K562 (cell line): Measurements from ENCODE around the gene PHF21B. TPM values are rescaled to one million over a fixed set of nuclear protein-coding genes. Genes with fewer than 3 reads are reported as not detected.

Experiments
- ATAC-seq: fragments of 200-7000 bp; cut with Tn5 transposase; 3 replicates; pipeline ENCODE4 v1.9.1; 2020; ENCODE audit warnings: moderate library complexity
- BruUV-seq: library from RNA; stranded (reverse); fragments of 400-500 nt; replicated peaks from 2 replicates; lab custom pipeline; 2021; lab: Mats Ljungman, UMichigan
- CTCF ChIA-PET: fragments of 300-600 bp; formaldehyde crosslinking; extraction: SDS; loops from one replicate; lab custom pipeline; 2021; ENCODE audit warnings: low intra/inter-chr PET ratio; lab: Yijun Ruan, JAX
- POLR2A ChIA-PET: fragments of 300-600, 350-650 bp; sonication (Branson Sonifier 250); formaldehyde crosslinking; extraction: SDS; loops from one replicate; lab custom pipeline; 2021; ENCODE audit warnings: antibody characterized with exemption, inconsistent platforms; lab: Yijun Ruan, JAX
- DNase-seq, 4 experiments: peaks; one replicate each; pipeline versions ENCODE4 v3.0.0 to v3.0.0-alpha.2; 2011 to 2018; ENCODE audit warnings: low spot score in 3 of 4, mixed read lengths in 3 of 4; ENCODE audit errors: extremely low read depth in 1 of 4
- FAIRE-seq: peaks from 2 replicates; lab custom pipeline; 2011; peaks lifted over from hg19 to GRCh38; lab: Jason Lieb, UNC
- H2AFZ ChIP-seq: 2 replicates; pipeline ENCODE4 v1.6.0; 2011; ENCODE audit warnings: low read depth, low read length, control low read depth, inconsistent platforms
- H3K27ac ChIP-seq: fragments of 200-600 bp; 3 replicates; pipeline ENCODE4 v1.8.0; 2011; ENCODE audit warnings: low read depth, mild to moderate bottlenecking, control low read depth, inconsistent platforms, low read length, moderate library complexity, mixed read lengths; ENCODE audit errors: extremely low read depth
- H3K27me3 ChIP-seq, 2 experiments: fragments of 300-600 bp in 1 of 2; 2 replicates in 1 of 2; 3 replicates in 1 of 2; pipeline versions ENCODE4 v1.6.0 to v1.8.0; 2011; ENCODE audit warnings: inconsistent platforms in 2 of 2, low read length in 2 of 2, mild to moderate bottlenecking in 1 of 2, mixed read lengths in 1 of 2, moderate library complexity in 1 of 2; ENCODE audit not compliant: control insufficient read depth in 2 of 2, insufficient read depth in 2 of 2
- H3K36me3 ChIP-seq: fragments of 300-600 bp; 3 replicates; pipeline ENCODE4 v1.8.0; 2011; ENCODE audit warnings: mild to moderate bottlenecking, low read length, inconsistent platforms; ENCODE audit not compliant: control insufficient read depth, insufficient read depth
- H3K4me1 ChIP-seq, 2 experiments: fragments of 200-600 bp in 1 of 2; replicated peaks in 1 of 2; 2 replicates in 1 of 2; 3 replicates in 1 of 2; pipeline versions ENCODE4 v1.5.1 to v1.8.0; 2011; ENCODE audit warnings: inconsistent platforms in 2 of 2, low read length in 2 of 2, mild to moderate bottlenecking in 1 of 2, mixed read lengths in 1 of 2, moderate library complexity in 1 of 2; ENCODE audit not compliant: control insufficient read depth in 2 of 2, insufficient read depth in 2 of 2
- H3K4me2 ChIP-seq: 2 replicates; pipeline ENCODE4 v1.6.1; 2011; ENCODE audit warnings: low read length, control low read depth, inconsistent platforms, mixed read lengths; ENCODE audit not compliant: insufficient read depth
- H3K4me3 ChIP-seq: fragments of 200-600 bp; sonication (generic), shearing (Covaris generic); 2 replicates; pipeline ENCODE4 v1.5.1; 2016; ENCODE audit warnings: control low read depth, inconsistent platforms
- H3K79me2 ChIP-seq: fragments of 200-600 bp; 3 replicates; pipeline ENCODE4 v1.8.0; 2011; ENCODE audit warnings: low read length, inconsistent platforms; ENCODE audit not compliant: control insufficient read depth, insufficient read depth
- H3K9ac ChIP-seq, 2 experiments: 2 replicates each; pipeline versions ENCODE4 v1.6.0 to v1.6.1; 2011; ENCODE audit warnings: low read depth in 2 of 2, low read length in 2 of 2, control low read depth in 1 of 2, inconsistent platforms in 1 of 2, mild to moderate bottlenecking in 1 of 2, mixed read lengths in 1 of 2; ENCODE audit not compliant: insufficient read depth in 1 of 2
- H3K9me1 ChIP-seq: one replicate; pipeline ENCODE4 v1.6.0; 2011; ENCODE audit warnings: inconsistent platforms, mild to moderate bottlenecking, low read length, moderate library complexity; ENCODE audit not compliant: control insufficient read depth, insufficient read depth
- H3K9me3 ChIP-seq: replicated peaks from 2 replicates; pipeline ENCODE4 v1.5.1; 2011; ENCODE audit warnings: low read depth, low read length, inconsistent platforms; ENCODE audit not compliant: control insufficient read depth, insufficient read depth
- H4K20me1 ChIP-seq: replicated peaks from 2 replicates; pipeline ENCODE4 v1.6.1; 2011; ENCODE audit warnings: low read length, inconsistent platforms, mixed read lengths; ENCODE audit not compliant: control insufficient read depth, insufficient read depth
- ARHGAP35 ChIP-seq: fragments of 450-650 bp; IDR thresholded peaks from 2 replicates; pipeline ENCODE4 v1.6.1; 2018; ENCODE audit not compliant: partially characterized antibody
- KHSRP ChIP-seq: fragments of 450-650 bp; IDR thresholded peaks from 2 replicates; pipeline ENCODE4 v1.6.1; 2017
- MIER1 ChIP-seq: fragments of 450-650 bp; IDR thresholded peaks from 2 replicates; pipeline ENCODE4 v1.6.1; 2016; ENCODE audit warnings: antibody characterized with exemption, mild to moderate bottlenecking, low read depth
- PCBP2 ChIP-seq: fragments of 200-400 bp; formaldehyde crosslinking; IDR thresholded peaks from 2 replicates; pipeline ENCODE4 v1.6.1; 2018; ENCODE audit warnings: low read length, low read depth, mild to moderate bottlenecking, moderate library complexity; ENCODE audit not compliant: poor library complexity, severe bottlenecking
- TCFL5 ChIP-seq: fragments of 250-450 bp; sonication (Bioruptor Pico); conservative IDR thresholded peaks from 2 replicates; pipeline ENCODE4 v1.6.1; 2021; ENCODE audit warnings: mild to moderate bottlenecking, moderate library complexity, matching md5 sums
- ZNF23 ChIP-seq: fragments of 250-450 bp; sonication (Bioruptor Pico); IDR thresholded peaks from 2 replicates; pipeline ENCODE4 v1.4.0; 2020; ENCODE audit warnings: mild to moderate bottlenecking
- ZNF263 ChIP-seq: sonication (generic); formaldehyde crosslinking; IDR thresholded peaks from 2 replicates; pipeline ENCODE4 v1.8.0; 2022; ENCODE audit warnings: mild to moderate bottlenecking, missing genetic modification reagents, borderline replicate concordance
- ZZZ3 ChIP-seq: fragments of 450-650 bp; IDR thresholded peaks from 2 replicates; pipeline ENCODE4 v1.6.1; 2016; ENCODE audit warnings: antibody characterized with exemption, mild to moderate bottlenecking, moderate library complexity
- WGBS: fragments of 100-300 bp; shearing (Covaris generic); methylation state at CpG from one replicate; pipeline ENCODE4 v1.1.6; 2016; ENCODE audit warnings: low coverage, mixed read lengths; ENCODE audit not compliant: insufficient coverage; ENCODE audit errors: missing lambda C conversion rate; 5-methylcytosine and 5-hydroxymethylcytosine counted together
- in situ Hi-C: fragments of 300-500 bp; cut with MboI; formaldehyde crosslinking; loops from 4 replicates; pipeline ENCODE4 v1.15.0; 2018; ENCODE audit warnings: inconsistent platforms, mixed read lengths
- intact Hi-C: fragments of 100-400 bp; cut with micrococcal nuclease; formaldehyde crosslinking; loops from 2 replicates; pipeline ENCODE4 v1.14.2; 2022
- polyA plus RNA-seq, 8 experiments: library from polyadenylated mRNA; depleted of rRNA in 4 of 8; stranded (reverse) in 5 of 8; unstranded in 3 of 8; fragments of >200 nt; fragmentation: Nextera tagmentation in 2 of 8; fragmentation: Illumina TruSeq in 1 of 8; extraction: Ambion mirVana in 2 of 8; extraction: Trizol in 1 of 8; gene quantifications; 2 replicates each; pipeline versions ENCODE4 v1.2.1 to v1.2.3, GENCODE V29; 2011 to 2014; ENCODE audit warnings: inconsistent platforms in 1 of 8, missing spikeins in 1 of 8
- total RNA-seq, 7 experiments: library from RNA; depleted of rRNA in 6 of 7; stranded (reverse); fragments of >200 nt in 6 of 7; fragmentation: Illumina TruSeq in 2 of 7; extraction: Trizol in 2 of 7; gene quantifications; 2 replicates each; pipeline versions ENCODE4 v1.2.1 to v1.2.3, GENCODE V29; 2011 to 2021; ENCODE audit warnings: low replicate concordance in 1 of 7
- TF ChIP-seq, protein P1 (sequence below): fragments of 250-450 bp; sonication (Bioruptor Pico); IDR thresholded peaks from 2 replicates; pipeline ENCODE4 v1.8.0; 2022; ENCODE audit warnings: inconsistent platforms

Gene PHF21B
- total and polyA plus RNA-seq, 9 of the 15 experiments (the other 6 are each of a cell fraction or from before 2014, with no cell fraction given): 0.04 TPM; not detected in 8

DNA sequence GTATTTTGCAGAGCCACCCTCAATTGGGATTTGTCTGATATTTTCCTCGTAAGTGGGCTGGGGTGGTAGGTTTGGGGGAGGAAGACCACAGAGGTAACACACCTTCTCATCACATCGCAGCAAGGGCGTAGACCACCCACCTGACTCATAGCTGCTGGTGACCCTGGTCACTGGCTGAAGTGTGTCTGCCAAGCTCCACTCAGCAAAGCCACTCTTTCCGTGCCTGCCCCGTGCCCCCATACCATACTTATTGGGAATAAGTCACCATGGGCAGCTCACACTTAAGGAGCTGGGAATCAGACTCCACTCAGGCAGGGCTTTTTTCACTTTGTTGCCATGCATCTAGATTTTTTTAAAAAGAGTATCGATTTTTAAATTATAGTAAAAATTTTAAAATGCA lies 111.6 kb downstream of the PHF21B start (continued):
- no peak for TF ChIP-seq PCBP2
- no peak for TF ChIP-seq ZNF263 (CRISPR knock-in tag)
- no peak for TF ChIP-seq KHSRP
- TF ChIP-seq ZZZ3: no peak
- TF ChIP-seq ARHGAP35: no peak

DNA sequence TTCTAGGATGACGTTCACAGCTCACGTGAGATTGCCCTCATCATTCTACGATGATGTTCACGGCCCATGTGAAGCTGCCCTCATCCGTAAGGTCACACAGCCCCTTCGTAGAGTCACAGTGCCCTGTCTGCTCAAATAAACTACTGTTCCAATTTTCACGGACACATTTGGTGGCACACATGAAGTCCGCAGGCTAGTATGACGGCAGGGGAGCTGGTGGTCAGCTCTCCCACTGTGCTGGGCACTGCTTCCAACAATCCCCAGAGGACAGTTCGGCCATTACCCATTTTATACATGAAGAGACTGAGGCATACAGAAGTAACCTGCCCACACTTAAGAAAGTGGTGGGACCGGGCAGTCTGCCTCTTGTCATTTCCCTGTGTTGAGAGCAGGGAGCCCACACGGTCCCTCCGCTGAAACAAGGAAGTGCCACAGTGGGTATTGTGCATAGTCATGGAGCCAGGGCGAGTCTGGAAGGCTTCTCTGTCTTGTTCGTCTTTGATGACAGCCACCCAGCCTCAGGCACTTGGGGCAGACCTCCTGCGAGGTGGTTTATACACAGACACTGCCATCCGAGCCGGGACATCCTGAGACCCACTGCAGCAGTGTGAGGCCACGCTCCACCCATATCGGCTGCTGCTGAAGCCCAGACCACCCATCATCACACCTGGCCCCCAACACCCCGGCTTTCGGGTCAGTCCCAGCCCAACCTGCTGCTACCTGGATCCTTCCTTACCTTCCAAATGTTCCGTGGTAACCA lies 114.3 kb downstream of the PHF21B start:
- FAIRE-seq (no peak), ATAC-seq (no peak), DNase-seq (no peak)
- no peak overlapping the region for H3K9ac ChIP-seq
- no peaks in the 10 kb centered on the region for H3K9me1 ChIP-seq
- under 1% methylated on average over 16 of the region's 23 CpGs for WGBS
- H3K4me1 ChIP-seq: no peaks in the 10 kb centered on the region
- 0 out of 2 replicates have a peak, but pooled peaks cover 4% of the 10 kb centered on the region for H4K20me1 ChIP-seq
- intact Hi-C loops: no loop called here
- no peak overlapping the region for H2AFZ ChIP-seq
- POLR2A ChIA-PET: interaction anchor here (0.5 to 1.0 kb wide), 2 partner anchors 12 to 96 kb away, joined by 3 read pairs; no protein-coding TSS in a partner anchor
- no TSS peak for BruUV-seq
- in situ Hi-C loops: no loop called here
- H3K36me3 ChIP-seq: no peaks in the 10 kb centered on the region
- H3K79me2 ChIP-seq: no peaks in the 10 kb centered on the region
- CTCF ChIA-PET: no interaction called here
- no peak overlapping the region for H3K27ac ChIP-seq
- H3K4me2 ChIP-seq: no peak overlapping the region
- no peak overlapping the region for H3K4me3 ChIP-seq
- peaks cover 2 to 18% of the 10 kb centered on the region in 2 experiments; a peak in 2 of 5 replicates for H3K27me3 ChIP-seq
- H3K9me3 ChIP-seq: no peaks in the 10 kb centered on the region
- TF ChIP-seq MIER1 (no peak), ZNF23 (CRISPR knock-in tag) (no peak), TCFL5 (no peak)
- TF ChIP-seq, protein P1, sequence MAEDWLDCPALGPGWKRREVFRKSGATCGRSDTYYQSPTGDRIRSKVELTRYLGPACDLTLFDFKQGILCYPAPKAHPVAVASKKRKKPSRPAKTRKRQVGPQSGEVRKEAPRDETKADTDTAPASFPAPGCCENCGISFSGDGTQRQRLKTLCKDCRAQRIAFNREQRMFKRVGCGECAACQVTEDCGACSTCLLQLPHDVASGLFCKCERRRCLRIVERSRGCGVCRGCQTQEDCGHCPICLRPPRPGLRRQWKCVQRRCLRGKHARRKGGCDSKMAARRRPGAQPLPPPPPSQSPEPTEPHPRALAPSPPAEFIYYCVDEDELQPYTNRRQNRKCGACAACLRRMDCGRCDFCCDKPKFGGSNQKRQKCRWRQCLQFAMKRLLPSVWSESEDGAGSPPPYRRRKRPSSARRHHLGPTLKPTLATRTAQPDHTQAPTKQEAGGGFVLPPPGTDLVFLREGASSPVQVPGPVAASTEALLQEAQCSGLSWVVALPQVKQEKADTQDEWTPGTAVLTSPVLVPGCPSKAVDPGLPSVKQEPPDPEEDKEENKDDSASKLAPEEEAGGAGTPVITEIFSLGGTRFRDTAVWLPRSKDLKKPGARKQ: no peak
